Activated naive CD4-positive, alpha-beta T cell treated with anti-CD3 and anti-CD28 coated beads, Interleukin-2, amount 10 ng/mL, durations not matched to agents 7 days and 5 days (primary cell): ENCODE results near the gene FREM2.

ENCODE experiments used
- CTCF ChIA-PET: fragments of 350-600 bp; sonication (Branson Sonifier 250); formaldehyde crosslinking; loops from one replicate; lab custom pipeline; 2021; ENCODE audit warnings: antibody characterized with exemption; lab: Charles Lee
- DNase-seq: peaks from one replicate; pipeline ENCODE4 v3.0.0-alpha.2; 2020
- H3K27ac Mint-ChIP-seq: one replicate; pipeline ENCODE4 v1.8.0; 2021; ENCODE audit warnings: mild to moderate bottlenecking, moderate library complexity, mixed read lengths
- H3K27me3 Mint-ChIP-seq: one replicate; pipeline ENCODE4 v1.8.0; 2021; ENCODE audit warnings: mild to moderate bottlenecking, mixed read lengths
- H3K36me3 Mint-ChIP-seq: one replicate; pipeline ENCODE4 v1.8.0; 2021; ENCODE audit warnings: mixed read lengths
- H3K4me1 Mint-ChIP-seq: one replicate; pipeline ENCODE4 v1.8.0; 2021; ENCODE audit warnings: mixed read lengths
- H3K4me3 Mint-ChIP-seq: one replicate; pipeline ENCODE4 v1.8.0; 2021; ENCODE audit warnings: mild to moderate bottlenecking, moderate library complexity, mixed read lengths
- H3K9me3 Mint-ChIP-seq: one replicate; pipeline ENCODE4 v1.8.0; 2021; ENCODE audit warnings: mixed read lengths

FREM2 gene, protein sequence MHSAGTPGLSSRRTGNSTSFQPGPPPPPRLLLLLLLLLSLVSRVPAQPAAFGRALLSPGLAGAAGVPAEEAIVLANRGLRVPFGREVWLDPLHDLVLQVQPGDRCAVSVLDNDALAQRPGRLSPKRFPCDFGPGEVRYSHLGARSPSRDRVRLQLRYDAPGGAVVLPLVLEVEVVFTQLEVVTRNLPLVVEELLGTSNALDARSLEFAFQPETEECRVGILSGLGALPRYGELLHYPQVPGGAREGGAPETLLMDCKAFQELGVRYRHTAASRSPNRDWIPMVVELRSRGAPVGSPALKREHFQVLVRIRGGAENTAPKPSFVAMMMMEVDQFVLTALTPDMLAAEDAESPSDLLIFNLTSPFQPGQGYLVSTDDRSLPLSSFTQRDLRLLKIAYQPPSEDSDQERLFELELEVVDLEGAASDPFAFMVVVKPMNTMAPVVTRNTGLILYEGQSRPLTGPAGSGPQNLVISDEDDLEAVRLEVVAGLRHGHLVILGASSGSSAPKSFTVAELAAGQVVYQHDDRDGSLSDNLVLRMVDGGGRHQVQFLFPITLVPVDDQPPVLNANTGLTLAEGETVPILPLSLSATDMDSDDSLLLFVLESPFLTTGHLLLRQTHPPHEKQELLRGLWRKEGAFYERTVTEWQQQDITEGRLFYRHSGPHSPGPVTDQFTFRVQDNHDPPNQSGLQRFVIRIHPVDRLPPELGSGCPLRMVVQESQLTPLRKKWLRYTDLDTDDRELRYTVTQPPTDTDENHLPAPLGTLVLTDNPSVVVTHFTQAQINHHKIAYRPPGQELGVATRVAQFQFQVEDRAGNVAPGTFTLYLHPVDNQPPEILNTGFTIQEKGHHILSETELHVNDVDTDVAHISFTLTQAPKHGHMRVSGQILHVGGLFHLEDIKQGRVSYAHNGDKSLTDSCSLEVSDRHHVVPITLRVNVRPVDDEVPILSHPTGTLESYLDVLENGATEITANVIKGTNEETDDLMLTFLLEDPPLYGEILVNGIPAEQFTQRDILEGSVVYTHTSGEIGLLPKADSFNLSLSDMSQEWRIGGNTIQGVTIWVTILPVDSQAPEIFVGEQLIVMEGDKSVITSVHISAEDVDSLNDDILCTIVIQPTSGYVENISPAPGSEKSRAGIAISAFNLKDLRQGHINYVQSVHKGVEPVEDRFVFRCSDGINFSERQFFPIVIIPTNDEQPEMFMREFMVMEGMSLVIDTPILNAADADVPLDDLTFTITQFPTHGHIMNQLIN (N-terminal part only)

DNA sequence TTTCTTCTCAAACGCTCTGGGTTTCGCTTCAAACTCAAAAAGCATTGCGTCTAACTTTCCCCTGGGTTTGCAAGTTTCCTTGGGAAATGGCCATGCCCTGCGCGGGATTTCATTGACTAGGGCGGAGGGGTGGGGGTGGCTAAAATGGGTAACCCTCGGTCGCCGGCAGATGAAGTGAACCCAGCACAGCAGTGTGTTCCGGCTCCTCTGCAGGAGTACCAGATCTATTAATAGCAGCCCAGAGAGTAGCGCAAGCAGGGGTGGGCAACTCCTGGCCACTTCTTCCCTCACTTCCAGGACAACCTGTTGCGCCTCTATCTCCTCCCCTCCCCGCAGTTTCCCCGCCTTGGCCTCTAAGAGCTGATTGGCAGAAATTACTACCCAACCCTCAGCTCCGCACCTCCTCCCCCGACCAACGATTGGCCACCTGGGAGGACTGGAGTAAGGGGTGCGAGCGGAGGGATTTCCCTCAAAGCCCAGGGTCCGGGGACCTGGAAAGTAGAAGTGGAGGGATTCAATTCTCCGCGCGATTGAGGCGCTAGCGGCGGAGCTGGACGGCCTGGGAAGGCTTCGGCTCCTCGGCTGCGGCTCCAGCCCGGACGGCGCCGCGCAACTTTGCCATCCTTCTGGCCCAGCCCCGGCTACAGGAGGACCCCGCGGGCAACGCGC is at the start of gene FREM2:
Gene FREM2 (plus strand): TSS at position 501 of the 669 bp plus-strand sequence. CDS start 268 bp downstream, outside the sequence.
- CTCF ChIA-PET: no interaction called here
- no peaks in the 10 kb centered on the region for H3K36me3 Mint-ChIP-seq
- H3K27ac Mint-ChIP-seq: no peak within 1 kb of the TSS
- H3K4me1 Mint-ChIP-seq: no peaks in the 10 kb centered on the region
- peaks cover 35% of the 10 kb centered on the region for H3K27me3 Mint-ChIP-seq
- DNase-seq: peak; percentile 20
- no peaks in the 10 kb centered on the region for H3K9me3 Mint-ChIP-seq
- no peak within 1 kb of the TSS for H3K4me3 Mint-ChIP-seq

DNA sequence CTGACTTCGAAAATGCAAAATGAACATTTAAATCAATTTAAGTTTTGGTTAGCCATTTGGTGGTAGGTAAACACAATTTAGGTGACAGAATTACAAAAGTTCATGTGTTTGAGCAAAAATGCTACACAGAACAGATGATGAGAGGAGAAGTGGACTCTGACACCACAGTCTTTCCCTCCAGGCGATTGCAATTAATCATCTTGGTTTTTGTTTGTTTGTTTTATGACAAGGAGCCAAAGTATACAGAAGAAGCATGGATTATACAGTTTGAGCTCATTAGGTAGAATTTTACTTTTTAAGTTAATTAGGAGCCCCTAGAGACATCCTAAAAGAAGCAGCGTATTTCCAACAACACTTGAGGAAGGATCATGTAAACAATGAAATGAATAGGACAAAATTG is 49.3 kb upstream of the FREM2 start:
- Mint-ChIP-seq H3K4me1 (no peaks in the 10 kb centered on the region), H3K36me3 (no peaks in the 10 kb centered on the region), H3K4me3 (no peak overlapping the region), H3K27me3 (no peaks in the 10 kb centered on the region), H3K27ac (no peak overlapping the region), H3K9me3 (no peaks in the 10 kb centered on the region)
- no peak for DNase-seq
- CTCF ChIA-PET: no interaction called here

DNA sequence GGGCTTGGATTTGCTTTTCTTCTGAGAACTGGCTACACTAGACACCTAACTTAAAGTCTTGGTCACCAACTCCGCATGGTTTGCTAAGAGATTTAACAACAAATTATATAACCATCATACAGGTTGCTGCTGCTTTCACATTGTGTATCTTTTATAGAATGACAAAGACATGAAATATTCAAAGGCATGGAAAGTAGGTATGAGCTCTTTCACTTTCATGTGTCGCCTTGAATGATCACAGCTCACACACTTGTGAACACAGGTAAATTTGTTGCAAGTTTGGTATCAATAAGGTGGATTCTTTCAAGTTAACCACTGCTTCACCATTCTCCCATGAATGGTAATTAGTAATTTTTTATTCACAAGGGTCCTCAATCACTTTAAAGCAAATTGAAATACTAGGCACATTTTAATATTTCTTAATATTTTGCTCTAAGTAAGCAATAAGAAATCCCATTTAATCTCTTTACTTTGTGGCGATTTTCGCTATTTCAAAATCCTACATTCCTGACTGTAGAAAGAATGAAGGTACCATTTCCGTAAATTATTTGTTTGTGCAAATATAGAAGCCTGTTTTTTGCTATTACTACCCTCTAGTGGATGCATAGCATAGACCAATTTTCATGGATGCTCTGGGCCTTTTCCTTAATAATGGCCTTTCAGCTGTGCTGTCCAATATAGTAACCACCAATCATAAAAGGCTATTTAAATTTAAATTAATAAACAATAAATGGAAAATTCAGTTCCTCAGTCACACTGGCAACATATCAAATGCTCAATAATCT is 45.5 kb upstream of the FREM2 start:
- Mint-ChIP-seq H3K9me3 (no peaks in the 10 kb centered on the region), H3K4me1 (no peaks in the 10 kb centered on the region), H3K4me3 (no peak overlapping the region), H3K36me3 (no peaks in the 10 kb centered on the region), H3K27me3 (no peaks in the 10 kb centered on the region), H3K27ac (no peak overlapping the region)
- CTCF ChIA-PET: no interaction called here
- DNase-seq: no peak

DNA sequence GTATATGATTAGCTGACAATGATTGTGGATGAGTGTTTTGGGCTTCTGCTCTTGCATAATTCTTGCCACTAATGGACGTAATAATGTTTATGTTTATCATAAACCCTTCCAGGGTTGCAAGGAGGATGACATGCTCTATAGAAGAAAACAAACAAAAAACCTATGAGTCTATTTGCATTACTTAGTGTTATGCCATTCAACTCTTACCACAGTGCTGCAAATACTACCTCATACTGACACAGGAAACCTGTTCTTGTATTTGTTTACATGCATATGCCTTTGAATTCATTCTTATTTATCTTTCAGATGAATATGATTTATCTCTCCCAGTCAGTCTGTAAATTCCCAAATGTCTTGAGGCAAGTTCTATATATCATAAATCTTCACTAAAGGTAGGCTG is 39.6 kb upstream of the FREM2 start:
- no peak overlapping the region for H3K4me3 Mint-ChIP-seq
- H3K27me3 Mint-ChIP-seq: no peaks in the 10 kb centered on the region
- DNase-seq: no peak
- no peak overlapping the region for H3K27ac Mint-ChIP-seq
- H3K4me1 Mint-ChIP-seq: no peaks in the 10 kb centered on the region
- CTCF ChIA-PET: no interaction called here
- no peaks in the 10 kb centered on the region for H3K36me3 Mint-ChIP-seq
- H3K9me3 Mint-ChIP-seq: no peaks in the 10 kb centered on the region

DNA sequence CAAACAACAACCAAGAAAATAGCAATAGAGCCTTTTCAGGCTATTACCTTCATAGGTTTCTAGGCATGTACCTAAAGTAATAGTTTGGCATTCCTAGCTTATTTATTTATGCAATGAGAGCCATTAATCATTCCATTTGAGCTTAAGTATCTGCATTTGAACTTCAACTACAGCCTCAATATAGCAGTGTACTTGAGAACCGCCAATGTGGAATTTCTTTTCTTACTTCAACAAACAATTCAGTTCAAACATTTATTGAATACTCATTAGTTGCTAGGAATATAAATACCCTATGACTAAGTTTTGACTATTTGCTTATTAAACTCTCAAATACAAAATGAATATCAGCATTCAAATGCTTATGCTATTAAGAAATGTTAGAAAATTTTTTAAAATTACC is 38.0 kb upstream of the FREM2 start:
- Mint-ChIP-seq H3K4me1 (no peaks in the 10 kb centered on the region), H3K27ac (no peak overlapping the region), H3K27me3 (no peaks in the 10 kb centered on the region), H3K36me3 (no peaks in the 10 kb centered on the region), H3K4me3 (no peak overlapping the region), H3K9me3 (no peaks in the 10 kb centered on the region)
- CTCF ChIA-PET: no interaction called here
- DNase-seq: no peak

DNA sequence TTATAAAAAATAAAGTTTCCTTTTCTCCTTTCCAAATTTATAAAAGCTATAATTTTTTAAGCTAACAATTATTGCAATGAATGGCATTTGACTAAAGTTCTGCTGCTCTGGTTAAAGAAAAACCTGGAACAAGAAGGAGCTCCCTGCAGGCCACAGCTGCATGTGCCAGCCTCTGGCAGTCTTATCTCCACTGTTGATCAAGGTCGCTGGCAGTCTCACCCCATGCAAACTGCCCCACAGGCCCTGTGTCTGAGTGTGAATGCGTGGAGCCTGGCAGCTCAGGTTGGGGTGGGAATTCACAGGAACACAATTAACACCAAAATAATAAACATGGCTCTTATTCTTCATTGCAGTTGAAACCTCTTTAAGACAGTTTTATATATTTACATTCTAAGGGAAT is 30.2 kb upstream of the FREM2 start:
- CTCF ChIA-PET: no interaction called here
- no peak overlapping the region for H3K4me3 Mint-ChIP-seq

DNA sequence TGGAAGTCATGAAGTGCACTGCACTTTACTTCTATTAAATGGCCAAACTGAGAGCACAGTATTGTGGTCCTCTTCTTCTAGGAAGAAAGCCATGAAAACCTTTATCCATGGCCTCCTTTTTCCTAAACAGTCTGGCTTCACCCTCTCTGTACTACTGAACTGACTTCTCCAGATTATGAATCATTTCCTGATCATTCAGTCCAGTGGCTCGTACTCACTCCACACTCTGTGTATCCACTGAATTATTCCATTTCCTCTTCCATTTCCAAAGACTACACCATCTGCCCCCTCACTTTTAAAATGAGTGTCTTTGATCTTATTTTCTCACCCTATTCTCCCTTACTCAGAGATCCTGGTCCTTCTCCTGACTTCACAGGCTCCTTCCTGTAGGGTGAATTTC is 29.7 kb upstream of the FREM2 start:
- no peaks in the 10 kb centered on the region for H3K36me3 Mint-ChIP-seq
- H3K27ac Mint-ChIP-seq: no peak overlapping the region
- CTCF ChIA-PET: no interaction called here
- H3K4me1 Mint-ChIP-seq: no peaks in the 10 kb centered on the region
- H3K27me3 Mint-ChIP-seq: no peaks in the 10 kb centered on the region
- H3K9me3 Mint-ChIP-seq: no peaks in the 10 kb centered on the region
- H3K4me3 Mint-ChIP-seq: no peak overlapping the region
- no peak for DNase-seq

More for the DNA sequence above, 30.2 kb upstream of the FREM2 start:
- no peaks in the 10 kb centered on the region for H3K9me3 Mint-ChIP-seq
- no peaks in the 10 kb centered on the region for H3K36me3 Mint-ChIP-seq
- DNase-seq: no peak
- no peak overlapping the region for H3K27ac Mint-ChIP-seq
- no peaks in the 10 kb centered on the region for H3K4me1 Mint-ChIP-seq
- no peaks in the 10 kb centered on the region for H3K27me3 Mint-ChIP-seq

DNA sequence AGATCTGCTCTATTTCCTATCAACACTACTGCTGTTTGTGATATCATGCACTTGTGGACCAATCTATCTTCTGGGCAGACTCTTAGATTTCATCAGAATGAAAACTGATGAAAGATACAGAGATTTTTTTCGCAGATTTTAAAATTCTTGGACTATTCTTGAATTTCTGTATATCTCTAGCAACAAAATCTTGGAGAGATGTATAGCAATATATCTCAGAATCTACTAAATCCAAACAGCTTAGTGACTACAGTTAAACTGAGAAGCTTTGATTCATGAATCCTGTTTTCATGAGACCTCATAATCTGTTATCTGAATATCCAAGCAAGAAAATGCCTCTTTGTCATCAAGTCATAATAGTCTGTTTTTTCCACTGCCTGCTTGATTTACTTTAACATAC is 28.0 kb upstream of the FREM2 start:
- Mint-ChIP-seq H3K4me1 (no peaks in the 10 kb centered on the region), H3K27me3 (no peaks in the 10 kb centered on the region), H3K9me3 (no peaks in the 10 kb centered on the region), H3K36me3 (no peaks in the 10 kb centered on the region), H3K27ac (no peak overlapping the region), H3K4me3 (no peak overlapping the region)
- no peak for DNase-seq
- CTCF ChIA-PET: no interaction called here

DNA sequence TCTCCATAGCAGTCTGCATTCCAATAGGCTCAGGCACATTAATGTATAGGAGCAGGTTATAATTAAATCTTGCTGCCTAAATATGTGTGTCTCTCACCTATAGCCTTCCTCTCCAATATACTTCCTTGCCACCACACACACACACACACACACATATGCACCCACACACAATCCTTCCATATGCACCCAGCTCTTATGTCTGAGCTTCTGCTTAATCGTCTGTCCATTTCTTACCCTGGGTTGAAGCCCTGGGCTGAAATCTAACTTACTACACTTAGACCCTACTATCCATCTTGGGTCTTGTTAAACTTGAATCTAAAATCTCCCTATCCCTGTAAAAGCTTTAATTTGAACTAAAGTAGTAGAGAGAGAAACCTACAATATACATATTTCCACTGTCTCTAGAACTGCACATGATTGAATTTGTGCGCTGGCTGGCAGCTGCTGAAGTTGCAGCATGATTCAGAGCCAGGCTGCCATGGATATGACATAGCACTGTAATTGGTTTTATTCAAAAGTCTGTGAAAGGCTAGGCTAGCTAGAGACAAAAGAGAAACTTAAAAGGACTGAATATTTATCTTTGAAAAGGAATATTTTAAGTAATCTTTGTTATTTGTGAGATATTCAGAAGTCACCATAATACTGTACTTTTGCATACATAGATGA is 25.7 kb upstream of the FREM2 start:
- no peaks in the 10 kb centered on the region for H3K36me3 Mint-ChIP-seq
- no peaks in the 10 kb centered on the region for H3K9me3 Mint-ChIP-seq
- DNase-seq: no peak
- H3K4me3 Mint-ChIP-seq: no peak overlapping the region
- no peaks in the 10 kb centered on the region for H3K4me1 Mint-ChIP-seq
- no peak overlapping the region for H3K27ac Mint-ChIP-seq
- H3K27me3 Mint-ChIP-seq: no peaks in the 10 kb centered on the region
- CTCF ChIA-PET: no interaction called here

DNA sequence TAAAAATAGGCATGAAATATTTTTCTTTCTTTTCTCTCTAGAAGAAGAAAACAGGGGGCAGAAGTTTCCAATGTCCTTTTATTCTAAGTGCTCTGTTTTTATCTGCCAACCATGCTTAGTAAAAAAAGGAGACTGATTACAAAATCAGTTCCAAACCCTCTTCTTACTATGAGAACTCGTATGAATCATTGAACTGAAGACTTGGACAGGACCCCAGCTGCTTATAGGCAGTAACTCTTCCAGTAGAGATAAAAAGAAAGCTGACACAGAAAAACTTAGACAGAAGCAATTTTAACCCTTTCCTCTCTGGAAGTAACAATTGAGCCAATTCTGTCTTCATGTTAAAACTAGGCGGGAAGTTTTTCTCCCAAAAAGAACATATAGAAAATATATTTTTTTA is 24.5 kb upstream of the FREM2 start:
- H3K27ac Mint-ChIP-seq: no peak overlapping the region
- CTCF ChIA-PET: no interaction called here

DNA sequence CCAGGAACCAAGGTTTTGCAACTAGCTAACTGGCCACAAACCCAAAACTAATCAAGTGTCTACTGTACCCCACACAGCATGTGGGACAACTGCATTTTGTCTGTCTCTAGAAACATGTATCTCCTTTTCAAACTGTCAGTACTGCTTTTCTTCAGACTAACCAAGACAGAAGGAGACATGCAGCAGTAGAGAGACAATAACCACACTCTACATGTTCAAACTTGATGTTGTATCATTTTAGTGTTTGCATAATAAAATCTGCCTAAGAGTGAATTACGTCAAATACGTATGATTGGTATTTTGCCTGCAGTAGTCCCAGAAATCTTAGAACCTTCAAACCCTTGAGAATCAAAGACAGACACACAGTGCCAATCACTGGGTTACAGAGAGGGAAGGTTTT is 22.0 kb upstream of the FREM2 start:
- Mint-ChIP-seq H3K4me3 (no peak overlapping the region), H3K27me3 (no peaks in the 10 kb centered on the region), H3K27ac (no peak overlapping the region), H3K4me1 (no peaks in the 10 kb centered on the region), H3K36me3 (no peaks in the 10 kb centered on the region), H3K9me3 (no peaks in the 10 kb centered on the region)
- DNase-seq: no peak
- CTCF ChIA-PET: no interaction called here

More for the DNA sequence above, 24.5 kb upstream of the FREM2 start:
- Mint-ChIP-seq H3K36me3 (no peaks in the 10 kb centered on the region), H3K4me3 (no peak overlapping the region), H3K27me3 (no peaks in the 10 kb centered on the region), H3K9me3 (no peaks in the 10 kb centered on the region), H3K4me1 (no peaks in the 10 kb centered on the region)
- no peak for DNase-seq

DNA sequence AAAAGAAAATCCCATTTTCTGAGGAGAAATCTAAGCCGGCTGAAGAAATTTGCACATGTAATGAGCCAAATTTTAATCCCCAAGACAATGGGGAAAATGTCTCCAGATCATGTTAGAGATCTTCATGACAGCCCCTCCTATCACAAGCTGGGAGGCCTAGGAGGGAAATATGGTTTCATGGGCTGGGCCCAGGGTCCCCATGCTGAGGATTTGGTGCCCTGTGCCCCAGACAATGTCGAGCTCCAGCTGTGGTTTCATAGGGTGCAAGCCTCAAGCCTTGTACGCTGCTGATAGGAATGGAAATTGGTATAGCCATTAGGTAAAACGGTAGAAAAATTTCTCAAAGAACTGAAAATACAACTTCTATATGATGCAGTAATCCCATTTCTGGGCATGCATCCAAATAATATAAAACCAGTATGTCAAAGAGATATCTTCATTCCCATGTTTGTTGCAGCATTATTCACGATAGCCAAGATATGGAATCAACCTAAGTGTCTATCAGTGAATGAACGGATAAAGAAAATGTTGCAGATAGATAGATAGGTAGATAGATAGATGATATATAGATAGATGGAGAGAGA is 19.3 kb upstream of the FREM2 start:
- Mint-ChIP-seq H3K4me1 (no peaks in the 10 kb centered on the region), H3K36me3 (no peaks in the 10 kb centered on the region), H3K27me3 (no peaks in the 10 kb centered on the region), H3K9me3 (no peaks in the 10 kb centered on the region), H3K4me3 (no peak overlapping the region), H3K27ac (no peak overlapping the region)
- CTCF ChIA-PET: no interaction called here
- no peak for DNase-seq
